A549 (cell line): ENCODE results near the gene CCDC85C.

ENCODE experiments used
- CTCF ChIP-seq: fragments of >200 bp; sonication (Bioruptor Twin); formaldehyde crosslinking; IDR thresholded peaks from 3 replicates; pipeline ENCODE4 v1.5.1; 2016
- TF ChIP-seq, protein P1 (sequence below): IDR thresholded peaks from 2 replicates; pipeline ENCODE4 v1.6.1; 2012; ENCODE audit warnings: low read depth, borderline replicate concordance

GRCh38 chr14:99543985-99544384, 60.0 kb downstream of the CCDC85C start:
- TF ChIP-seq, protein P1, sequence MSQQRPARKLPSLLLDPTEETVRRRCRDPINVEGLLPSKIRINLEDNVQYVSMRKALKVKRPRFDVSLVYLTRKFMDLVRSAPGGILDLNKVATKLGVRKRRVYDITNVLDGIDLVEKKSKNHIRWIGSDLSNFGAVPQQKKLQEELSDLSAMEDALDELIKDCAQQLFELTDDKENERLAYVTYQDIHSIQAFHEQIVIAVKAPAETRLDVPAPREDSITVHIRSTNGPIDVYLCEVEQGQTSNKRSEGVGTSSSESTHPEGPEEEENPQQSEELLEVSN, result no peak
- no peak for TF ChIP-seq CTCF
